ENCODE measurements around the gene CA11. TPM values are rescaled to one million over a fixed set of nuclear protein-coding genes. Genes with fewer than 3 reads are reported as not detected.

CA11 gene
- polyA plus RNA-seq, 1 of the 3 experiments (the other 2 are of a cell fraction): 13.1 TPM

DNA sequence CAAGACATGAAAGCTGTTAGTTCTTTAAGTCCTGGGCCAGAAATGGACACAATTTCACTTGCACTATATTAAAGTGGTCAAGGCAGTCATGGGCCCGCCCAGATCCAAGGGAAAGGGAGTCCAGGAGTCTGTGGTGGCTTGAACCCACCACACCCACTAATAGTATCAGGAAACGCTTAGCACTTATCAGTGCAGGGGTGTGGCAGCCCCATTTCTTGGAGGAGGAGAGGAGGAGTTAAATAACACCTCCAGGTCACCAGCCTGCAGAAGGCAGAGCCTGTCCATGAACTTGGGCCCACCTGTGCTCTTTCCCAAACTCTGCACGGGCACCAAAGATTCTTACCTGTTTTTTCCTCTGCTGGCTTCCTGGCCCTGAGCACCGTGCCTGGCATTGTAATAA lies 32.2 kb upstream of the CA11 start:
- Histone ChIP-seq H3K4me2 (no peak overlapping the region), H2AFZ (ENCODE audit: low read depth) (no peak overlapping the region), H3F3A (replicated peaks; ENCODE audit: insufficient read depth) (no peaks in the 10 kb centered on the region), H3K9me3 (no peaks in the 10 kb centered on the region), H3K4me3 (ENCODE audit: low read depth in 2 of 2, low read length in 1 of 2) (no peak overlapping the region), H3K27me3 (ENCODE audit: insufficient read depth) (no peaks in the 10 kb centered on the region), H4K20me1 (ENCODE audit: insufficient read depth) (no peaks in the 10 kb centered on the region), H3K9me2 (no peaks in the 10 kb centered on the region), H3K79me2 (ENCODE audit: insufficient read depth) (no peaks in the 10 kb centered on the region), H3K36me3 (replicated peaks in 1 of 2; ENCODE audit: control insufficient read depth in 1 of 2, insufficient read depth in 2 of 2, low read length in 1 of 2) (no peaks in the 10 kb centered on the region), H3K4me1 (ENCODE audit: control insufficient read depth in 1 of 2, insufficient read depth in 2 of 2, low read depth in 1 of 2, low read length in 1 of 2) (peaks cover 0 to 8% of the 10 kb centered on the region in 2 experiments; a peak in 1 of 4 replicates), H3K27ac (ENCODE audit: low read depth in 2 of 2, low read length in 1 of 2) (no peak overlapping the region), H3K9ac (no peak overlapping the region)
- ChIA-PET POLR2A (interaction anchor here (0.6 kb wide), 1 partner anchor 32 kb away, joined by 3 read pairs; the partner anchor contains the start of gene CA11), CTCF (interaction anchor here (1.0 to 1.1 kb wide), 2 partner anchors 32 to 34 kb away, joined by 3 to 4 read pairs; partner anchors contain the start of gene CA11)
- TF ChIP-seq TEAD4 (IDR thresholded peaks at IDR 0.05; ENCODE audit: borderline replicate concordance, insufficient read depth): no peak
- no peak for TF ChIP-seq RAD21 (IDR thresholded peaks at IDR 0.05; ENCODE audit: low read length)
- TF ChIP-seq, protein P1, sequence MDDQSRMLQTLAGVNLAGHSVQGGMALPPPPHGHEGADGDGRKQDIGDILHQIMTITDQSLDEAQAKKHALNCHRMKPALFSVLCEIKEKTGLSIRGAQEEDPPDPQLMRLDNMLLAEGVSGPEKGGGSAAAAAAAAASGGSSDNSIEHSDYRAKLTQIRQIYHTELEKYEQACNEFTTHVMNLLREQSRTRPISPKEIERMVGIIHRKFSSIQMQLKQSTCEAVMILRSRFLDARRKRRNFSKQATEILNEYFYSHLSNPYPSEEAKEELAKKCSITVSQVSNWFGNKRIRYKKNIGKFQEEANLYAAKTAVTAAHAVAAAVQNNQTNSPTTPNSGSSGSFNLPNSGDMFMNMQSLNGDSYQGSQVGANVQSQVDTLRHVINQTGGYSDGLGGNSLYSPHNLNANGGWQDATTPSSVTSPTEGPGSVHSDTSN (IDR thresholded peaks at IDR 0.05): no peak
- TF ChIP-seq POLR2AphosphoS5 (IDR thresholded peaks at IDR 0.05; ENCODE audit: low read depth, low read length): no peak
- TF ChIP-seq, protein P2, sequence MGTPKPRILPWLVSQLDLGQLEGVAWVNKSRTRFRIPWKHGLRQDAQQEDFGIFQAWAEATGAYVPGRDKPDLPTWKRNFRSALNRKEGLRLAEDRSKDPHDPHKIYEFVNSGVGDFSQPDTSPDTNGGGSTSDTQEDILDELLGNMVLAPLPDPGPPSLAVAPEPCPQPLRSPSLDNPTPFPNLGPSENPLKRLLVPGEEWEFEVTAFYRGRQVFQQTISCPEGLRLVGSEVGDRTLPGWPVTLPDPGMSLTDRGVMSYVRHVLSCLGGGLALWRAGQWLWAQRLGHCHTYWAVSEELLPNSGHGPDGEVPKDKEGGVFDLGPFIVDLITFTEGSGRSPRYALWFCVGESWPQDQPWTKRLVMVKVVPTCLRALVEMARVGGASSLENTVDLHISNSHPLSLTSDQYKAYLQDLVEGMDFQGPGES (IDR thresholded peaks at IDR 0.05; ENCODE audit: low read depth, low read length): no peak
- TF ChIP-seq FOSL2 (IDR thresholded peaks at IDR 0.05; ENCODE audit: borderline replicate concordance, low read depth): no peak
- TF ChIP-seq SMC3 (IDR thresholded peaks at IDR 0.05; ENCODE audit: low read depth, low read length): no peak
- TF ChIP-seq USF1 (IDR thresholded peaks at IDR 0.05; ENCODE audit: borderline replicate concordance, low read depth): no peak
- TF ChIP-seq GABPA (IDR thresholded peaks at IDR 0.05; ENCODE audit: low read depth): no peak
- TF ChIP-seq TCF12 (IDR thresholded peaks at IDR 0.05): no peak
- TF ChIP-seq RCOR1 (IDR thresholded peaks at IDR 0.05; ENCODE audit: low read length): no peak
- TF ChIP-seq NRF1 (IDR thresholded peaks at IDR 0.05; ENCODE audit: low read depth, low read length): no peak
- TF ChIP-seq FOXM1 (IDR thresholded peaks at IDR 0.05; ENCODE audit: low read depth): no peak
- TF ChIP-seq REST (IDR thresholded peaks at IDR 0.05; ENCODE audit: low read depth, low read length): no peak
- TF ChIP-seq, protein P3, sequence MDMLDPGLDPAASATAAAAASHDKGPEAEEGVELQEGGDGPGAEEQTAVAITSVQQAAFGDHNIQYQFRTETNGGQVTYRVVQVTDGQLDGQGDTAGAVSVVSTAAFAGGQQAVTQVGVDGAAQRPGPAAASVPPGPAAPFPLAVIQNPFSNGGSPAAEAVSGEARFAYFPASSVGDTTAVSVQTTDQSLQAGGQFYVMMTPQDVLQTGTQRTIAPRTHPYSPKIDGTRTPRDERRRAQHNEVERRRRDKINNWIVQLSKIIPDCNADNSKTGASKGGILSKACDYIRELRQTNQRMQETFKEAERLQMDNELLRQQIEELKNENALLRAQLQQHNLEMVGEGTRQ (IDR thresholded peaks at IDR 0.05; ENCODE audit: borderline replicate concordance, low read depth, low read length): no peak
- no peak for TF ChIP-seq MEF2A (IDR thresholded peaks at IDR 0.05; ENCODE audit: borderline replicate concordance, low read depth)
- TF ChIP-seq YY1 (IDR thresholded peaks at IDR 0.05; ENCODE audit: low read depth): no peak
- TF ChIP-seq MXI1 (IDR thresholded peaks at IDR 0.05; ENCODE audit: low read depth, low read length): no peak
- DNase-seq: no peak
- WGBS (ENCODE audit: low lambda C conversion rate): 76% methylated on average over 4 of the region's 4 CpGs

Data from SK-N-SH (cell line).